CD4-positive, alpha-beta T cell (primary cell): ENCODE results near the gene YTHDF2. TPM values are rescaled to one million over a fixed set of nuclear protein-coding genes. Genes with fewer than 3 reads are reported as not detected.

Experiments
- ATAC-seq: fragments of 200-7000 bp; cut with Tn5 transposase; one replicate; pipeline ENCODE4 v1.10.0; 2022; ENCODE audit warnings: mild to moderate bottlenecking; ENCODE audit not compliant: poor library complexity
- CTCF ChIA-PET: fragments of 350-600 bp; sonication (Branson Sonifier 250); formaldehyde crosslinking; loops from one replicate; lab custom pipeline; 2021; ENCODE audit warnings: antibody characterized with exemption, inconsistent platforms; lab: Charles Lee
- POLR2A ChIA-PET: fragments of 350-600 bp; sonication (Branson Sonifier 250); formaldehyde crosslinking; loops from one replicate; lab custom pipeline; 2021; ENCODE audit warnings: antibody characterized with exemption, inconsistent platforms; lab: Charles Lee
- DNase-seq, 14 experiments: peaks; one replicate each; pipeline ENCODE4 v3.0.0-alpha.2; 2013 to 2020; ENCODE audit warnings: mixed read lengths in 2 of 14
- H3K27ac ChIP-seq, 2 donors: one replicate each; pipeline versions ENCODE4 v1.5.1 to v1.7.0; 2013; ENCODE audit warnings: low read length in 2 of 2, low read depth in 1 of 2, mild to moderate bottlenecking in 1 of 2
- H3K27me3 ChIP-seq, 2 experiments: 1 replicate in 1 of 2; 2 replicates in 1 of 2; pipeline versions ENCODE4 v1.6.1 to v1.7.0; 2013; ENCODE audit warnings: low read length in 2 of 2, control low read depth in 1 of 2, mild to moderate bottlenecking in 1 of 2, moderate library complexity in 1 of 2; ENCODE audit not compliant: insufficient read depth in 2 of 2, control insufficient read depth in 1 of 2
- H3K36me3 ChIP-seq: one replicate; pipeline ENCODE4 v1.6.1; 2013; ENCODE audit warnings: low read length, control low read depth; ENCODE audit not compliant: insufficient read depth
- H3K4me1 ChIP-seq: one replicate; pipeline ENCODE4 v1.6.1; 2013; ENCODE audit warnings: low read length, control low read depth; ENCODE audit not compliant: insufficient read depth
- H3K4me3 ChIP-seq: one replicate; pipeline ENCODE4 v1.5.1; 2013; ENCODE audit warnings: mild to moderate bottlenecking, low read length, moderate library complexity
- H3K9me3 ChIP-seq, 2 experiments: 1 replicate in 1 of 2; 2 replicates in 1 of 2; pipeline versions ENCODE4 v1.6.1 to v1.7.0; 2013; ENCODE audit warnings: low read length in 2 of 2, mild to moderate bottlenecking in 2 of 2, control low read depth in 1 of 2, moderate library complexity in 1 of 2; ENCODE audit not compliant: control insufficient read depth in 1 of 2, insufficient read depth in 1 of 2
- H3K27ac Mint-ChIP-seq: one replicate; pipeline ENCODE4 v1.8.0; 2020; ENCODE audit warnings: mixed read lengths
- H3K27me3 Mint-ChIP-seq: one replicate; pipeline ENCODE4 v1.8.0; 2021; ENCODE audit warnings: mixed read lengths
- H3K36me3 Mint-ChIP-seq: one replicate; pipeline ENCODE4 v1.8.0; 2021; ENCODE audit warnings: low read depth, mixed read lengths
- H3K4me1 Mint-ChIP-seq: one replicate; pipeline ENCODE4 v1.8.0; 2021; ENCODE audit warnings: low read depth, mixed read lengths
- H3K4me3 Mint-ChIP-seq: one replicate; pipeline ENCODE4 v1.8.0; 2020; ENCODE audit warnings: mild to moderate bottlenecking, mixed read lengths
- H3K9me3 Mint-ChIP-seq: one replicate; pipeline ENCODE4 v1.8.0; 2020; ENCODE audit warnings: mixed read lengths
- intact Hi-C, 2 experiments: fragments of 100-400 bp; cut with DNase I in 1 of 2; cut with micrococcal nuclease in 1 of 2; formaldehyde crosslinking; loops; one replicate each; pipeline versions ENCODE4 v1.15.1 to v1.9.0; 2023 to 2025; cut with DNase I, micrococcal nuclease
- total RNA-seq, 174 experiments: library from RNA in 2 of 174; stranded (reverse) in 2 of 174; gene quantifications; one replicate each; pipeline ENCODE4 v1.2.3 and lab custom pipeline; 2021 to 2026
- TF ChIP-seq, protein P1 (sequence below): fragments of 200-600 bp; IDR thresholded peaks from one replicate; pipeline ENCODE4 v1.8.0; 2022; ENCODE audit warnings: antibody characterized with exemption, mild to moderate bottlenecking

YTHDF2 gene
- total RNA-seq, 2 experiments from 2014 or later = 85.0 to 100 TPM

DNA sequence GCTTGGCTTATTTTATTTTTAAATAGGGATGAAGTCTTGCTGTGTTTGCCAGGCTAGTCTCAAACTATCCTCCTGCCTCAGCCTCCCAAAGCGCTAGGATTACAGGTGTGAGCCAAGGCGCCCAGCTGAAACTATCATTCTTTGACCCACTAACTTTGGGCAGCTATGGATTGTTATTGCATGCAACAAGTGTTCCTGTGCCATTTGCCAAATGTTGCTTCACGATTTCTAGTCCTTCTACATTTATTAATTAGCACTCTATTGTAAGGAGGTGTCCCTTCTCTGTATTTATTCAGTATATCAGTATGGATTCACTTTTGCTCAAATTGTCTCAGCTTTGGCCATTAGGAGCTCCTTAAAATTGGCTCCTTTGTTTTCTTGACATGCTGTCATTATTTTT is 36.4 kb downstream of the YTHDF2 start:
- Histone ChIP-seq H3K36me3 (peaks cover 23% of the 10 kb centered on the region), H3K4me1 (peaks cover 14% of the 10 kb centered on the region), H3K4me3 (no peak overlapping the region), H3K9me3 (no peaks in the 10 kb centered on the region), H3K27me3 (no peaks in the 10 kb centered on the region), H3K27ac (no peak overlapping the region)
- H3K27ac Mint-ChIP-seq = no peak overlapping the region
- peaks cover 13% of the 10 kb centered on the region for H3K4me1 Mint-ChIP-seq
- H3K36me3 Mint-ChIP-seq = peaks cover 36% of the 10 kb centered on the region
- ChIA-PET CTCF (interaction anchor here (1.0 to 3.2 kb wide), 2 partner anchors 12 to 37 kb away, joined by 3 to 18 read pairs; partner anchors contain the start of gene YTHDF2), POLR2A (interaction anchor here (0.8 kb wide), 1 partner anchor 409 kb away, joined by 3 read pairs; the partner anchor contains the start of gene SRSF4)
- H3K9me3 Mint-ChIP-seq = no peaks in the 10 kb centered on the region
- no peaks in the 10 kb centered on the region for H3K27me3 Mint-ChIP-seq
- H3K4me3 Mint-ChIP-seq = no peak overlapping the region
- TF ChIP-seq, protein P1, sequence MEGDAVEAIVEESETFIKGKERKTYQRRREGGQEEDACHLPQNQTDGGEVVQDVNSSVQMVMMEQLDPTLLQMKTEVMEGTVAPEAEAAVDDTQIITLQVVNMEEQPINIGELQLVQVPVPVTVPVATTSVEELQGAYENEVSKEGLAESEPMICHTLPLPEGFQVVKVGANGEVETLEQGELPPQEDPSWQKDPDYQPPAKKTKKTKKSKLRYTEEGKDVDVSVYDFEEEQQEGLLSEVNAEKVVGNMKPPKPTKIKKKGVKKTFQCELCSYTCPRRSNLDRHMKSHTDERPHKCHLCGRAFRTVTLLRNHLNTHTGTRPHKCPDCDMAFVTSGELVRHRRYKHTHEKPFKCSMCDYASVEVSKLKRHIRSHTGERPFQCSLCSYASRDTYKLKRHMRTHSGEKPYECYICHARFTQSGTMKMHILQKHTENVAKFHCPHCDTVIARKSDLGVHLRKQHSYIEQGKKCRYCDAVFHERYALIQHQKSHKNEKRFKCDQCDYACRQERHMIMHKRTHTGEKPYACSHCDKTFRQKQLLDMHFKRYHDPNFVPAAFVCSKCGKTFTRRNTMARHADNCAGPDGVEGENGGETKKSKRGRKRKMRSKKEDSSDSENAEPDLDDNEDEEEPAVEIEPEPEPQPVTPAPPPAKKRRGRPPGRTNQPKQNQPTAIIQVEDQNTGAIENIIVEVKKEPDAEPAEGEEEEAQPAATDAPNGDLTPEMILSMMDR = no peak
- no peak for ATAC-seq
- intact Hi-C loops = no loop called here
- no peak for DNase-seq

- intact Hi-C loops = no loop called here
- CTCF ChIA-PET = interaction anchor here (0.8 to 3.2 kb wide), 7 partner anchors 9 to 405 kb away, joined by 3 to 18 read pairs (median 3); partner anchors contain the start of genes PHACTR4 and YTHDF2
These were observed 38.6 kb downstream of the YTHDF2 start for GRCh38 chr1:28775121-28775942.

GRCh38 chr1:28776341-28776740 is 39.6 kb downstream of the YTHDF2 start:
- Histone ChIP-seq H3K9me3 (no peaks in the 10 kb centered on the region), H3K4me1 (peaks cover 14% of the 10 kb centered on the region), H3K27ac (no peak overlapping the region), H3K27me3 (no peaks in the 10 kb centered on the region), H3K4me3 (no peak overlapping the region), H3K36me3 (peaks cover 3% of the 10 kb centered on the region)
- no peak for DNase-seq
- ATAC-seq = no peak
- peak overlapping the region; percentile 90 for H3K27ac Mint-ChIP-seq
- peaks cover 13% of the 10 kb centered on the region for H3K4me1 Mint-ChIP-seq
- peaks cover 15% of the 10 kb centered on the region for H3K36me3 Mint-ChIP-seq
- no peaks in the 10 kb centered on the region for H3K27me3 Mint-ChIP-seq
- no peak overlapping the region for H3K4me3 Mint-ChIP-seq
- ChIA-PET CTCF (interaction anchor here (2.7 to 3.2 kb wide), 2 partner anchors 9 to 40 kb away, joined by 16 to 18 read pairs; partner anchors contain the start of gene YTHDF2), POLR2A (interaction anchor here (1.7 to 2.9 kb wide), 5 partner anchors 8 to 405 kb away, joined by 15 to 41 read pairs (median 18); partner anchors contain the start of genes RNU11, SRSF4, TAF12 and YTHDF2)
- TF ChIP-seq, protein P1 = no peak
- intact Hi-C loops = no loop called here
- no peaks in the 10 kb centered on the region for H3K9me3 Mint-ChIP-seq

More at GRCh38 chr1:28775121-28775942, 38.6 kb downstream of the YTHDF2 start:
- no peaks in the 10 kb centered on the region for H3K27me3 Mint-ChIP-seq
- POLR2A ChIA-PET = interaction anchor here (0.6 to 2.9 kb wide), 21 partner anchors 9 to 1106 kb away, joined by 3 to 41 read pairs (median 7); partner anchors contain the start of genes ATP5IF1, GMEB1, RCC1 and RNU11
- Histone ChIP-seq H3K27ac (peak overlapping the region; percentile 26 to 38), H3K9me3 (no peaks in the 10 kb centered on the region), H3K27me3 (no peaks in the 10 kb centered on the region), H3K36me3 (peaks cover 8% of the 10 kb centered on the region), H3K4me1 (peaks cover 14% of the 10 kb centered on the region), H3K4me3 (peak overlapping the region; percentile 54)
- H3K36me3 Mint-ChIP-seq = peaks cover 15% of the 10 kb centered on the region
- TF ChIP-seq, protein P1 = no peak
- peak overlapping the region; percentile 90 for H3K27ac Mint-ChIP-seq
- H3K4me1 Mint-ChIP-seq = peaks cover 13% of the 10 kb centered on the region
- H3K9me3 Mint-ChIP-seq = no peaks in the 10 kb centered on the region
- ATAC-seq (peak; percentile 93), DNase-seq (peak; percentile 39 to 89 (median 66))
- peak overlapping the region; percentile 88 for H3K4me3 Mint-ChIP-seq
